ENCODE measurements around the gene WDR5. TPM values are rescaled to one million over a fixed set of nuclear protein-coding genes. Genes with fewer than 3 reads are reported as not detected.
A peak's percentile ranks its signal among the peaks of the same experiment; 100 is the strongest.

The WDR5 gene
- total RNA-seq, 1 donor: 22.0 TPM

DNA sequence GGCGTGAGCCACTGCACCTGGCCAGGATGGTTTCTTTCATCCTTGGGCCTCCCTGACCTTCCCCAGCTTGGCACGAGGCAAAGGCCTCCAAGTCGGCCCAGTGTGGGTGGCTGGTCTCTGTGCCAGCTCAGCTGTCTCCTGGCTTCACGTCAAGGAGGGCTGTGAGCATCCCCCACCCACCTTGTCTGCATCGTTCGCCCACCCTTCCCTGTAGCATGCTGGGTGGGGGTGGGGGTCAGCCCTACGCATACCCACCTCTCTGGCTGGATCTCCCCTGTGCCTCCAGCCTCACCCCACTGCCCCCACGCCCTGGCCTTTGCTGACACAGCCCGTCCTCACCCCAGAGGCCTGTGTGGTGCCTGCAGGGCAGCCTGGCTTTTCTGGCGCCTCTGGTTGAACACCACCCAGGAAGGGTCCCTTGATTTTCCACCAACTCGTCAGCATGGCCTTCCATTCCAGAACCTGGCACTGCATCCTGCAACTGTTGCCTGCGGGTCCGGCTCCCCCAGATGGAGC lies 8.8 kb upstream of the WDR5 start:
- TF ChIP-seq, protein P1, sequence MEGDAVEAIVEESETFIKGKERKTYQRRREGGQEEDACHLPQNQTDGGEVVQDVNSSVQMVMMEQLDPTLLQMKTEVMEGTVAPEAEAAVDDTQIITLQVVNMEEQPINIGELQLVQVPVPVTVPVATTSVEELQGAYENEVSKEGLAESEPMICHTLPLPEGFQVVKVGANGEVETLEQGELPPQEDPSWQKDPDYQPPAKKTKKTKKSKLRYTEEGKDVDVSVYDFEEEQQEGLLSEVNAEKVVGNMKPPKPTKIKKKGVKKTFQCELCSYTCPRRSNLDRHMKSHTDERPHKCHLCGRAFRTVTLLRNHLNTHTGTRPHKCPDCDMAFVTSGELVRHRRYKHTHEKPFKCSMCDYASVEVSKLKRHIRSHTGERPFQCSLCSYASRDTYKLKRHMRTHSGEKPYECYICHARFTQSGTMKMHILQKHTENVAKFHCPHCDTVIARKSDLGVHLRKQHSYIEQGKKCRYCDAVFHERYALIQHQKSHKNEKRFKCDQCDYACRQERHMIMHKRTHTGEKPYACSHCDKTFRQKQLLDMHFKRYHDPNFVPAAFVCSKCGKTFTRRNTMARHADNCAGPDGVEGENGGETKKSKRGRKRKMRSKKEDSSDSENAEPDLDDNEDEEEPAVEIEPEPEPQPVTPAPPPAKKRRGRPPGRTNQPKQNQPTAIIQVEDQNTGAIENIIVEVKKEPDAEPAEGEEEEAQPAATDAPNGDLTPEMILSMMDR (IDR thresholded peaks at IDR 0.05; ENCODE audit: insufficient read depth, low read depth, low read length): no peak
- no peak overlapping the region for H3K4me3 ChIP-seq (ENCODE audit: low read depth, low read length)
- DNase-seq (ENCODE audit: low read depth): no peak

DNA sequence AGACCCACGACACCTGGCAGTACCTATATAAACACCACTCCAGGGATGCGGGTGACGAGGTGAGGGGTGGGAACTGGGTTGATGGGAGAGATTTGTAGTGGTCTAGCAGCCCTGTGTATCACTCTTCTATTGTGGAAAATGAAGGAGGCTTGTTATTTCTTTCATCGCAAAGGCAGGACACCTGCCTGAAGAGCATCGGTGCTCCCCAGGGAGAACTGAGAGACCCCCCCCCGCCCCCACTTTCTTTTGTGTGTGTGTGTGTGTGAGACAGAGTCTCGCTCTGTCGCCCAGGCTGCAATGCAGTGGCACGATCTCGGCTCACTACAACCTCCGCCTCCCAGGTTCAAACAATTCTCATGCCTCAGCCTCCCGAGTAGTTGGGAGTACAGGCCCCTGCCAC lies 8.3 kb upstream of the WDR5 start:
- TF ChIP-seq, protein P1 (IDR thresholded peaks at IDR 0.05; ENCODE audit: insufficient read depth, low read depth, low read length): no peak
- no peak overlapping the region for H3K4me3 ChIP-seq (ENCODE audit: low read depth, low read length)
- DNase-seq (ENCODE audit: low read depth): no peak

DNA sequence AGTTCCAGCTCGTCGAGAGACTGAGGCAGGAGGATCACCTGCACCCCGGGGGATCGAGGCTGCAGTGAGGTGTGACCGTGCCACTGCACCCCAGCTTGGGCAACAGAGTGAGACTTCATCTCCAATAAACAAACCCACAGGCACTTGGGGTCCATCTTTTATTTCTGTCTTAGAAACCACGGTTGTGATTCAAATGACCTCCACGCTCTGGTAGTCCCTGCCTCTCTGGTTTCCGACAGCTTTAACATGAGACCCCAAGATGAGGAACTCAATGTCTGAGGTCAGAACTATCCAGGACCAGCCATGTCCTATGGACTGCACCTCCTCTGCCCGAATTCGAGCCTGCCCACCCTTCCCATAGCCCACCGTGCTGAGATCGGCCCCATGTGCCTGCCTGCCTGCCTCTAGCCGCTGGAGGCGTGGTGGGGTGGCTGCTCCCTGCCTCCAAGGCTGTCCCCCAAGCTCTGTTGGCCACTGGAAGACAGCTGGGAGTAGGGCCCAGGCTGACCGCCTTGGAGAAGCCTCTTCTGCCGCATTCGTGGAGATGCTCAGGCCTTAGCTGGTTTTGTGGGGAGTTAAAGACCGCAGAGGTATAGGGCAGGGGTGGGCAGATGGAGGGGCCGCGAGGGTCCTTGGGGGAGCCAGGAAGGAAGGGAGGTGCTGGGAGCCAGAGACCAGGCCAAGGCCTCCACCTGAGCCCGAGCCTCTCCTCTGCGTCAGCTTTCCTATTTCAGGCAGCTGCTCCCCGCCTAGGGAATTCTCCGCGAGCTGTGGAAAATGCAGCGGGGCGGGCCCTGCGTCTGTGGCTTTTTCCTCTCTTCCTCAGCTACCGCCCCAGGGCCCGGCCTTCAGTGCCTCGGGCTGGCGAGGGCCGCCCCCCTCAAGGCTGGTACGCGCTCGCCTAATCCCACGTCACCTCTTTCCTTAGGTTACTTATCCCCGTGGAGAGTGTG lies 6.9 kb upstream of the WDR5 start:
- TF ChIP-seq, protein P1 (IDR thresholded peaks at IDR 0.05; ENCODE audit: insufficient read depth, low read depth, low read length): no peak
- no peak overlapping the region for H3K4me3 ChIP-seq (ENCODE audit: low read depth, low read length)
- DNase-seq (ENCODE audit: low read depth): no peak

DNA sequence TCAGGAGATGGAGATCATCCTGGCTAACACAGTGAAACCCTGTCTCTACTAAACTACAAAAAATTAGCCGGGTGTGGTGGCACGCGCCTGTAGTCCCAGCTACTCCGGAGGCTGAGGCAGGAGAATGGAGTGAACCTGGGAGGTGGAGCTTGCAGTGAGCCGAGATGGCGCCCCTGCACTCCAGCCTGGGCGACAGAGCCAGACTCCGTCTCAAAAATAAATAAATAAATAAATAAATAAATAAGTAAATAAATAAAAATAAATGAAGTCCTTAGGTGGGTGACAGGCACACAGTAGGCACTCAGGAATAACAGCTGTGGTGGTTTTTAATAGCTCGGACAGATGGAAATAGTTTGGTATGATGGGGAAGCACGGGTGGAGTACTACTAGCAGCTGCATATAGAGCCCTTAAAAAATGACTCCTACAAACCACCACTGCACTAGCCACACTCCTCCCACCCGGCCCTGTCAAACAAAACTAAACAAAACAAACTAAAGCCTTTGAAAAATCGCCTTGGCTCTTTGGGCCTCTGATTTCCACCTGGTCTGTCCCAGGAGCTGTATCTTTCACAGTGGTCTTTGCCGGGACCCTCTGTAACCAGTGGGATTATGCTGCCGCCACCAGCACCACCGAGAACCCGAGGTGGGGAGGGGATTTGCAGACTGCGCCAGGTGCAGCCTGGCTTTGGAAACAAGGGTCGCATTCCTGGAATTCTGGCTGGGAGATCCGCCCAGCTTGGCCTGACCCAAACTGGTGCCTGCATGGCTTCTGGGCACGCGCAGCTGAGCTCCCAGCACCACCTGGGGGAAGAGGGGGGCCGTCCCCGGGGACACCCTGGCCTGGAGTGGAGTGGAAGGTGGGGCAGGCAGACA lies 5.1 kb upstream of the WDR5 start:
- DNase-seq (ENCODE audit: low read depth): peak; percentile 18
- no peak overlapping the region for H3K4me3 ChIP-seq (ENCODE audit: low read depth, low read length)
- TF ChIP-seq, protein P1 (IDR thresholded peaks at IDR 0.05; ENCODE audit: insufficient read depth, low read depth, low read length): no peak

DNA sequence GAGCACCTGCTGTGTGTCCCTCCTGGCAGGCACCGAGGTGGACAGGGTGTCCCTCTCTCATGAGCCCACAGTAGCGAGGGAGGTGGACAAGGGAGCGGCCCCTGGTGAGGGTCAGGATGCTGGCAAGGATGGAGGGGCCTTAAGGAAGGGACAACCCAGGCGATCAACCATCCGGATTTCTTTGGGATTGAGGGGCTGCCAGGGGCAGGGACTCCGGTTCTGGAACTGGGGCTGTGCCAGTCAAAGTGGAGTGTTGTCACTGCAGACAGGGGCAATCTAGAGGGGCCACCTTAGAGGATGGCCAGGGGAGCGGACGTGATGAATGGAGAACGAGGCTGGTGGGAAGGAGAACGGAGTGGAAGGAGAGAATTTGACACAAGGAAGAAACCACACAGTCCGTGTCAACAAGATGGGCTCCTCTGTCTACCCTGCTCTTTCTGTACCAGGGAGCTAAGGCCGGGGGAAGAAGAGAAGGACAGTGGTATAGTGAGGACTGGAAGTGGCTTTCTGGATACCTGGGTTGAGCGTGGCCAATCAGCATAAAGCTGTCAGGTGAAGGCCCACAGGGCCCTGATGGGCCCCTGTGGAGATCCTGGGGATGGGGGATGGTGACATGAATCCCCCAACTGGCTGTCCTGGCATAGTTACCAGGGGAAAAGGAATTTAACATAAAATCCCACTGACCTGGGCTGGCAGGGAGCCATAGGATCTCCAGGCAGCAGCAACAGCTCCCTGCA lies 4.2 kb upstream of the WDR5 start:
- TF ChIP-seq, protein P1 (IDR thresholded peaks at IDR 0.05; ENCODE audit: insufficient read depth, low read depth, low read length): no peak
- no peak for DNase-seq (ENCODE audit: low read depth)
- H3K4me3 ChIP-seq (ENCODE audit: low read depth, low read length): no peak overlapping the region

DNA sequence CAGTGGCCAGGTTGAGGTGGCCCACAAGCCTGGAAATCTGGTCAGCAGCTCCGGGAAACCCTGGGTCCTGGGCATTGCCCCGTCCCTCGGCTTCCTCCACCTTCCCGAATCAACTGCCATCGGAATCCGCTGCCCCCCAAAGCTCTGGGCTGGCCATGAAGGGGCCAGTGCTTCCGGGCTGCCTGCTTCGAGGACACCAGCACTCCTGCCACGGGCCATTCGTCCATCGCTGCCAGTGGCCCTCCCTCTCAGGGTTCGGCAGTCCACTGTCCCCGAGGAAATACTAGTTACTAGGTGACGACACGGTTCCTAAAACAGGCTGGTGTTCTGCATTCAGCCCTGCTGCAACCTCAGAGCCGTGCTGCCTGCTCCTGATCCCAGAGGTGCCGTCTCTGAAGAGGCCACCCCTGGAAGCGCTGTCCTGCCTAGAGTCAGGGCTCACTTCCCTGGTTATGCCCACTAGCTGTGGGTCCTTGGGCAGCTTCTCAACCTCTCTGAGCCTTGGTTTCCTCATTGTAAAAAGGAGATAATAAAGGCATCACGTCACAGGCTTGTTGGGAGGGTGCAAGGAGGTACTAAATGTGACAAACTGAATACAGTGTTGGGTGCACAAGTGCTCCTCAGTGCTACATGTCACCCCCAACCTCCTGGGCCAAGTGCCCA lies 3.5 kb upstream of the WDR5 start:
- TF ChIP-seq, protein P1 (IDR thresholded peaks at IDR 0.05; ENCODE audit: insufficient read depth, low read depth, low read length): no peak
- DNase-seq (ENCODE audit: low read depth): no peak
- H3K4me3 ChIP-seq (ENCODE audit: low read depth, low read length): no peak overlapping the region

All from fibroblast of villous mesenchyme (primary cell).